ENCODE data around the gene FAM120C. TPM values are rescaled to one million over a fixed set of nuclear protein-coding genes. Genes with fewer than 3 reads are reported as not detected.
A peak's percentile ranks its signal among the peaks of the same experiment; 100 is the strongest.

FAM120C gene
- total RNA-seq, 1 donor: 9.4 TPM

DNA sequence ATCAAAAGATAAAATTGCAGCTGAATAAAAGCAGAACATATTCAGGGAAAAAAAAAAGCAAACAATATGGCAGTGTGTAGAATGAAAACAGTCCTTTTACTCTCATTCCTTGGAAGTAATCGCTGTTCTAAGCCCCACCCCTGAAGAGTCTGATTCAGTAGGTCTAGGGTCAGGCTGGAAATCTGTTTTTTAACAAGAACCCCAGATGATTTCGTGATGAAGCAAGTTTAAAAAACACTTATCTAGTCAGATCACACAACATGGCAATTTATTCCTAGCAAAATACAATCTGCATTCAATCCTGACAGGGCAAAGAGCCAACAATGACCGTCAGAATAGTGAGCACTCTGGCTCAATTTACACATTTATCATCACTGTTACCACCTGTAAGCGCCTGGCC, 16.1 kb downstream of the FAM120C start:
- DNase-seq (ENCODE audit: low read depth in 2 of 3, low spot score in 2 of 3): no peak

DNA sequence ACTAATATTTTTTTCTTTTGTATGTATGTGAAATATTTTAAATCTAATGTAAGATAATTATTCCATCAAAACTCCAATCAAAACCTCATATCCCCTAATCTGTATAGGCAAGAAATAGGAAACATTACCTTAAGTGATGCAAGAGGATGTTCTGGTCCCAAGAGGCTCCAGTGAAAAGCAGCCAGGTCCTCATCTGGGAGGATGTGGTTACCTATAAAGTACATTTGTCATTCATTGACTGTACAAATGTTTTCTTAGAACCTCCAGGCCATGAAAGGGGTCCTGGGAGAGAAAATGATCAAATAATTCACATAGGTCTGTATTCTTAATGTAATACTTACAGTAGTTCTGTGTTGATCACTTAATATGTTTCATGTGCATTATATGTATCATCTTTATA, 25.5 kb downstream of the FAM120C start:
- DNase-seq (ENCODE audit: low read depth in 2 of 3, low spot score in 2 of 3): no peak

DNA sequence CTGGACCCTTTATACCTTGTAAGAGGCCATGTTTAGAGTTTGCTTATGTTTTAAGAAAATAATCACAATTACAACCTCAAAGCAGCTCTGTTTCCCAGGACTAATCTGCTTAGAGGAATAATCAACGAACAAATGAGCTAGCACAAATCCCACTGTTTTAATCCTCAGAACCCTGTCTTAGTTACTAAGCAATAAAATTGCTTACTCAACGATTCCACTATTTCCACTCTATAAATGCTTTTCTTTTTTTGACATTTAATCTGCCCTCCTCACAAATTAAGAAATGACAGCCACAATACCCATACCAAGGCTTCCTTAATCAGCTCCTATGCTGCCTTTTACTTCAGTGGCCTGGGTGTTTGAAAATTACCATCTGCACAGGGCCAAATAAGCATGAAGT, 48.8 kb downstream of the FAM120C start:
- no peak for DNase-seq (ENCODE audit: low read depth in 2 of 3, low spot score in 2 of 3)

DNA sequence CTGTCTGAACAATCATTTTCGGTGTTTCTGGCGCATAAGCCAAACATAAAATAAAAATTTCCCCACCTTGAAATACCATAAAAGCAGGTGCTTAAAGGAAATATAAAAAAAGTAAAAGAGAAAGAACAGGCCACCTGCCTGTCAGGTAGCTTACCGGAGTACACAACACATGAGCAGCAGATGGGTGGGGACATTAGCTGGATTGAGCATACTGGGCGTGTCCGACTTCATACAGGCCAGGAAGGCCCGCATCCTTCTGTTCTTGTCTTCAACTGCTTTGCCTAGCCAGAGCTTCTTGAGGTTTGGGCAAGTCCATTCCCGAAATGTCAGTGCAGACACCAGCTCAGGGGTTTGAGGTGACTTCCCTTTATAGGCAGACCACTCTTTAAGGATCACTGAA, 66.7 kb downstream of the FAM120C start:
- no peak for DNase-seq (ENCODE audit: low read depth in 2 of 3, low spot score in 2 of 3)

DNA sequence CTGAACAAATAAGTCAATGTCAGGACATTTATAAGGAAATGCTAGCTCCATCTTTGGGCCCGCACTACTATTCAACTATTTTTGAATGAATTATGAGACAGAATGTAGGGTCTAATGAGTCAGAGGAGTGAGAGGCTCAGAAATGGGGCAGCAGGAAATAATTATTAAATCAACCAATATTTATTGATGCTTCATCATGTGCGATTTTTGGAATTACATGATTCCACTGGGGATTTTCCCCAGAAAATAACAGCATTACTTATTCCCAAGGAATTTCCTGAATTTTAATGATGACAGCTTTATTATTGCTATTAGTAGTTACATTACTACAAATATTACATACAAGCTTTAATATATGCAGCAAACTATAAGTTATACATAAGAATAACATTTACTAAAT, 89.5 kb downstream of the FAM120C start:
- no peak for DNase-seq (ENCODE audit: low read depth in 2 of 3, low spot score in 2 of 3)

- DNase-seq (ENCODE audit: low read depth in 2 of 3, low spot score in 2 of 3): no peak
Observed at GRCh38 chrX:54093159-54093558, 89.9 kb downstream of the FAM120C start.

DNA sequence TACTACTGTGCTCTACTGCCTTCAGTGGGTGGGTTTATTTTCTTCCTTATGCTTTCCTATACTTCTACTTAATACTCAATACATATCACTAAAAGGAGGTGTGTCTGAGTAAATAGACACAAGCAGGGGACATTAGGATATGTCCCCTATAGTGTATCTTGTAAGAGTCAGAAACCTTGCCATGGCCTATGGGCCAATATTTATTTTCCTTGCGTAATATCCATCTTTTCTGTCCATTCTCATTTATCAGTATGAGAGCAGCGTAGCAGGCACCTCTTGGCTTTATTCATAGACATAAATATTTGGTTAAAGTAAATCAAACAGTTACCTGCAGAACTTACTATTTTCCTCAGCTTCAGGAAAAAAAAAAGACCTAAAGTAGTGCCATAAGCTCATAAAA, 92.2 kb downstream of the FAM120C start:
- no peak for DNase-seq (ENCODE audit: low read depth in 2 of 3, low spot score in 2 of 3)

- no peak for DNase-seq (ENCODE audit: low read depth in 2 of 3, low spot score in 2 of 3)
Observed at GRCh38 chrX:54089191-54089590, 93.9 kb downstream of the FAM120C start.

GRCh38 chrX:54087661-54088060, 95.4 kb downstream of the FAM120C start:
- no peak for DNase-seq (ENCODE audit: low read depth in 2 of 3, low spot score in 2 of 3)

- DNase-seq (ENCODE audit: low read depth in 2 of 3, low spot score in 2 of 3): no peak
Observed at GRCh38 chrX:54085666-54086065, 97.4 kb downstream of the FAM120C start.

- no peak for DNase-seq (ENCODE audit: low read depth in 2 of 3, low spot score in 2 of 3)
Observed at GRCh38 chrX:54076903-54077302, 106.2 kb downstream of the FAM120C start.

DNA sequence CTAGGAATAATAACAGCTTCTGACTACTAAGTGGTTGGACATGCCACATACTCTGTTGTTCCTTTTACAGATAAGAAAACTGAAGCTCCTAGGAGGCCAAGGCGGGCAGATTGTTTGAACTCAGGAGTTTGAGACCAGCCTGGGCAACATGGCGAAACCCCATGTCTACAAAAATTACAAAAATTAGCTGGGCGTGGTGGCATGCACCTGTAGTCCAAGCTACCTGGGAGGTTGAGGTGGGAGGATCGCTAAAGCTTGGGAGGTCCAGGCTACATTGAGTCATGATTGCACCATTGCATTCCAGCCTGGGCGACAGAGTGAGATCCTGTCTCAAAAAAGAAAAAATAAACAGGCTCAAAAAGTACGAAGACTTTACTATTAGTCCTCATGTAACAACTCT, 108.2 kb downstream of the FAM120C start:
- DNase-seq (ENCODE audit: low read depth in 2 of 3, low spot score in 2 of 3): no peak

DNA sequence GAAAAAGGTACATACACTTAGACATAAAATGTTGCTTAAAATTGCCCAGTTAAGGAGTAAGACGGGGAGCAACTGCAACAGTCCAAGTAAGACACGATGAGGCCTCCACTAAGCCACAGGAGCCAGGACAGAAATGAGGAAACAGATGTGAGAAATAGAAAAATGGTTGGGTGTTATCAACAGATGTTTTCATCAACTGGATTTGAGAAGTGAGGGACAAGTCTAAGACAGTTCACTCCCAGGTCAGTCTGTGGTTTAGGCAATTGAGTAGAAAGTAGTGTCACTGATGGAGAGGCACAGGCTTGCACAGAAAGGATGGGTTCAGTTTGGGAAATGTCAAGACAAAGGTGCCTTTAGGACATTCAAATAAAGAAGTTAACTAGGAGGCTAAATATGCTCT, 115.3 kb downstream of the FAM120C start:
- peak in 1 of 3 donors; percentile 67 for DNase-seq (ENCODE audit: low read depth in 2 of 3, low spot score in 2 of 3)

GRCh38 chrX:54066841-54067240, 116.2 kb downstream of the FAM120C start:
- DNase-seq (ENCODE audit: low read depth in 2 of 3, low spot score in 2 of 3): no peak

DNA sequence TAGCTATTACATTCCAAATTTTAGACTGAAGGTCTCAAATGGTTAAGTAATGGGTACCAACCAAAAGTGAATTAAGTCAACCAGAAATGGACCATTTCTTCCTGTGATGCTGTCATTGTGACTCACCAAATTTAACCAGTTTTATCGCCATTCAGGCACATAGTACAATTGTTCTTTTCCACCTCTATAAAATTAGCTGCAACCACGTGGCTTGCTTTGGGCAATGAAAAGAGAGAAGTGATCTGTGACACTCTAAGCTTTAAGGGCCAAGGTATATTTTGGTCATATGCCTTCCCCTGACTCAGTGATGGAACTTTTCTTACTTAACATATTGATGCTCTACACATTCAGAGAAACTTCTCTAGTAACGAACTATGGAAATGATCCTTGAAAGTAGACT, 118.5 kb downstream of the FAM120C start:
- DNase-seq (ENCODE audit: low read depth in 2 of 3, low spot score in 2 of 3): no peak

- no peak for DNase-seq (ENCODE audit: low read depth in 2 of 3, low spot score in 2 of 3)
Observed at GRCh38 chrX:54063361-54063760, 119.7 kb downstream of the FAM120C start.

DNA sequence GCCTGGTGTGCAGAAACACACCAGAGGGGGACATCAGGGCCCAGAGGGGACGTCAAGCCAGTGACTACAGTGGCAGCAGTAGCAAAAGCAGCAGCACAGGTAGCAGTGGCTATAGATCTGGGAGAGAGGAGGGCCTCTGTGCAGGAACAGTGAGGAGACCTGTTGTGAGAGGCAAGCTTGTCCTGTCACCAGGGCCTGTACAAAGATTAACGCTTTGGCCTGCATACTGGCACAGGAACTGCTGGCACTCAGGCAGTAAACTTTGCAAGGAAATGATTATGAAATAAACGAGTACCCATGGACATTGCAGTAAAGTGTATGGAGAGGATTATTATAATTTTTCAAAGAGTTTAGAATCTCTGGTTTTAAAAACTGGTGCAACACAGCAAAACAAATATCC, 133.3 kb downstream of the FAM120C start:
- DNase-seq (ENCODE audit: low read depth in 2 of 3, low spot score in 2 of 3): no peak

DNA sequence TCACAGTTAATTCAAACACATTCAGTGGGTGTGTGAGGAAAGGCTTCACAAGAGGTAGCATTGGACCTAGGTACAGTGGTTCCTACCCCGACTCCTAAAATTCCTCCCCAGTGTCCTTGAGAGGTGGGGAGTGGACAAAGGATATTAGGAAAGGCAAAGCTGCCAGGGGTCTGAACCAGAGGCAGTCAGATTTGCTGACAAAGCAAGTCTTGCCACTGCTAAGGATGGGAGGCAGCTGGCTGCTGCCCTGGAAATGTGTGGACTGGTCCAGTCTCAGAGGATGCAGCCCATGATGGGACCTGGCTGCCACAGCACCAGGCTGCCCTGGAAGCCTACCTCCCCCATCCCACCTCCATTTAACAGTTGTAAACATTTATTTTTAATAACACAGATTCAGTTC, 134.6 kb downstream of the FAM120C start:
- no peak for DNase-seq (ENCODE audit: low read depth in 2 of 3, low spot score in 2 of 3)

GRCh38 chrX:54045563-54046228, 137.4 kb downstream of the FAM120C start:
- no peak for DNase-seq (ENCODE audit: low read depth in 2 of 3, low spot score in 2 of 3)

GRCh38 chrX:54044877-54045338, 138.1 kb downstream of the FAM120C start:
- DNase-seq (ENCODE audit: low read depth in 2 of 3, low spot score in 2 of 3): no peak

DNA sequence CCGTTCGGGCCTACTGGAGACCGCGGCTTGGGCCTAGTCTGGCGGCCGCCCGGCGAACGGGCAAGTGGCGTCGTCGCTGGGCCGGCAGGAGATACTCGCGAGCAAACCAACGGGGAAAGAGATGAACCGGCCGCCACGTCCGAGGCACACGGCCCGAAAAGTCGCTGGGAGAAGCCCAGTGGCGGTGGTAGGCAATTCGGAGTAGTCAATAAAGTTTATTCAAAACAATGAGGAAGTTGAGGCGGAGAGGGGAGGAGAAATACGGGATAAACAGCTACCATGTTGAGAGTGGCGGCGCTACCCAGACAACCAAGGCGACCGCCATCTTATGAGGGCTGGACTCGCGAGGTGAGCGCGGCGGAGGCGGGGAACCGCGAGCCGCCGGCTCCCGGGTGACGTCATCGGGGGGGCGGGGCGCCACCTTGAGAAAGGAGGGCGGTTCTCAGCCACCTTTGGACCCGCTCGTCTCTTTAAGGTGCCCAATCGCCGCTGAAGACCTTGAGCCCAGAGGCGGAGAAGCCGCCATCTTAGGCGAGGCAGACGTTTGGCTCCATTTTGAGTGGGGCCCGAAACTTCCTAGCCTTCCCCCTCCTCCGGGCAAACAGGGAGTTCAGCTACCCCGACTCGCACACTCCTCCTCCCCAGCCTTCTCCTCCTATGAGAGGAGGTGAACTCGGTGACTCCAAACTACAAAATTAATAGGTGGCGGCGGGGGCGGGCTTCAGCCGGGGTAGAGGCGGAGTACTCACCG, 138.8 kb downstream of the FAM120C start, which contains the start of gene PHF8:
Gene PHF8, minus strand, starts transcription at position 348 of the 751 bp plus-strand sequence. CDS start 1,745 bp downstream, outside the sequence.
- peak; percentile 83 to 97 (median 94) for DNase-seq (ENCODE audit: low read depth in 2 of 3, low spot score in 2 of 3)

GRCh38 chrX:54043541-54044125, 139.4 kb downstream of the FAM120C start:
- peak in 1 of 3 donors; percentile 21 for DNase-seq (ENCODE audit: low read depth in 2 of 3, low spot score in 2 of 3)

All from hematopoietic multipotent progenitor cell (in vitro differentiated cells).